Ovary (tissue), 9 donors: ENCODE results near the gene RAD50. TPM values are rescaled to one million over a fixed set of nuclear protein-coding genes. Genes with fewer than 3 reads are reported as not detected.

Experiments
- DNase-seq, 5 donors: peaks; one replicate each; pipeline ENCODE4 v3.0.0-alpha.2; 2019 to 2020
- H3K27ac ChIP-seq, 2 donors: fragments of 200-600 bp; one replicate each; pipeline versions ENCODE4 v1.5.1 to v1.8.0; 2019 to 2022
- H3K27me3 ChIP-seq: fragments of 200-600 bp; one replicate; pipeline ENCODE4 v1.8.0; 2022
- H3K36me3 ChIP-seq: fragments of 200-600 bp; sonication (generic); one replicate; pipeline ENCODE4 v1.5.1; 2019
- H3K4me1 ChIP-seq: one replicate; pipeline ENCODE4 v1.8.1; 2013; ENCODE audit warnings: mild to moderate bottlenecking, moderate library complexity; ENCODE audit not compliant: insufficient read depth
- H3K4me3 ChIP-seq: fragments of 200-600 bp; sonication (generic); one replicate; pipeline ENCODE4 v1.5.1; 2017
- H3K9me3 ChIP-seq, 2 donors: fragments of 200-600 bp in 1 of 2; sonication (generic) in 1 of 2; one replicate each; pipeline versions ENCODE4 v1.5.1 to v1.8.1; 2013 to 2019; ENCODE audit warnings: mild to moderate bottlenecking in 1 of 2, moderate library complexity in 1 of 2
- CTCF ChIP-seq, 3 donors: fragments of 450-650 bp in 2 of 3; fragments of 200-600 bp in 1 of 3; IDR thresholded peaks; one replicate each; pipeline versions ENCODE4 v1.5.1 to v1.8.0; 2016 to 2022; ENCODE audit warnings: antibody characterized with exemption in 3 of 3, mild to moderate bottlenecking in 1 of 3
- EP300 ChIP-seq: sonication (generic); formaldehyde crosslinking; IDR thresholded peaks from one replicate; pipeline ENCODE4 v1.6.1; 2017; ENCODE audit warnings: antibody characterized with exemption
- POLR2A ChIP-seq: fragments of 450-650 bp; IDR thresholded peaks from one replicate; pipeline ENCODE4 v1.6.1; 2017; ENCODE audit warnings: antibody characterized with exemption, mild to moderate bottlenecking, moderate library complexity
- WGBS, 3 donors: extraction: QIAGEN DNeasy Blood & Tissue Kit in 1 of 3; methylation state at CpG; one replicate each; pipeline versions ENCODE4 v1.1.5 to v1.1.7; 2013 to 2017; 5-methylcytosine and 5-hydroxymethylcytosine counted together
- intact Hi-C, 4 donors: fragments of 100-400 bp; cut with DNase I; formaldehyde crosslinking; loops; one replicate each; pipeline versions ENCODE4 v1.11.0 to v1.15.1; 2022 to 2023
- polyA plus RNA-seq, 2 donors: library from polyadenylated mRNA; stranded (reverse); fragments of 200-250 nt in 1 of 2; fragments of 350-450 nt in 1 of 2; fragmentation: Illumina TruSeq in 1 of 2; extraction: RNeasy Lipid Tissue Mini Kit (QIAGEN cat#74804) in 1 of 2; gene quantifications; one replicate each; pipeline ENCODE4 v1.2.3, GENCODE V29; 2013 to 2014
- total RNA-seq, 7 donors: library from RNA; depleted of rRNA in 2 of 7; stranded (reverse); fragments of >200 nt in 2 of 7; fragmentation: NEBNext Ultra II Directional in 3 of 7; extraction: Animal tissue kit (Norgen Biotek cat#: 25700) in 3 of 7; gene quantifications; one replicate each; pipeline versions ENCODE4 v1.1.0 to v1.2.4, GENCODE V29; 2016 to 2023
- donor health status: DM: no; HTN: no; CAD: no; lungs with moderate emphysema.
- donor health status: DM: no; HTN: no; CAD: no.
- donor health status: Bipolar disorder and iron deficiency.
- donor health status: DM: yes; HTN: yes; CAD: no.
- donor health status: DM: no; HTN: no; CAD: no.
- donor health status: DM: yes; HTN: yes; CAD: no.

The RAD50 gene
- total and polyA plus RNA-seq, 9 donors = 9.4 to 41.5 (median 28.1) TPM

DNA sequence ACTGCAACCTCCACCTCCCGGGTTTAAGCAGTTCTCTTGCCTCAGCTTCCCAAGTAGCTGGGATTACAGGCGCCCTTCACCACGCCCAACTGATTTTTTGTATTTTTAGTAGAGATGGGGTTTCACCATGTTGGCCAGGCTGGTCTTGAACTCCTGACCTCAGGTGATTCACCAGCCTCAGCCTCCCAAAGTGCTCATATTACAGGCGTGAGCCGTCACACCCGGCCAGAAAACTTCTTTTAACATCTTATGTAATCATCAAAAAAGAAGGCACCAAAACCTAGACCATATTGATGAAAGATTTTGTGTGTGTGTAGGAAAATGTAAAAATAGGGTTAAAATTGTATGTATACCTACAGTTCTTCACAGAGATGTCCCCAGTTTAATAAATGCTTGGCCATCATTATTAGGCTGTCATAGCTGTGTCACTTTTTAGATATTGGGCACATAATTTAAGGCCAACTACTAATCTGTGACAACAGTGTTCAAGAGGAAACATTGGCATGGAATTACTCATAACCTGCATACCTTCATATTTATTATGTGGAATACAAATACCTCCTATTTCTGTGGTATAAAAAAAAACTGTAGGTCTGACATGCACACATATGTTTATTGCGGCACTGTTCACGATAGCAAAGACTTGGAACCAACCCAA, 44.4 kb downstream of the RAD50 start:
- no peak overlapping the region for H3K4me3 ChIP-seq
- H3K36me3 ChIP-seq = no peaks in the 10 kb centered on the region
- H3K9me3 ChIP-seq = no peaks in the 10 kb centered on the region
- H3K27me3 ChIP-seq = no peaks in the 10 kb centered on the region
- intact Hi-C loops = no loop called here
- no peak for DNase-seq
- no peak for TF ChIP-seq POLR2A
- no peak for TF ChIP-seq EP300
- TF ChIP-seq CTCF (IDR thresholded peaks at IDR 0.05) = no peak
- no peak overlapping the region for H3K27ac ChIP-seq
- H3K4me1 ChIP-seq = no peaks in the 10 kb centered on the region
- 87 to 92% (median 91%) methylated on average over 8 of the region's 8 CpGs for WGBS, 3 donors

DNA sequence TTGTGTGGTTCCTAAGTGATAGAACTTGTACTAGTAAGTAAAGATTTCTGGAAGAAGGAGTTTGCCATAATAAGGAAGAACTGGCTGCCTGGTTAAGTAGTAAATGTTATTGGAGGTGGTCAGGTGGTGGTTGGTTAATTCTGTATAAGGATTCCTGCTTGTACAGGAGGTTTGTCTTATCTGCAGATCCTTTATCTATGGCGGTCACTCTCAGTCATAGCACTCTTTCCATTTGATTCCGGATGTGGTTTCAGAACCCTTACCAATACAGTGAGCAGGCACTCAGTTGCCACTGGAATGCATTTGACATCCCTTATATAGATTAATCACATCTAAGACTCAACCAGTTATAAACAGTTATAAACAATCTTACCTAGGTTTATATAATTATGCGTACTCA, 50.3 kb downstream of the RAD50 start:
- H3K4me1 ChIP-seq = no peaks in the 10 kb centered on the region
- intact Hi-C loops = no loop called here
- WGBS, 3 donors = 94 to 98% (median 97%) methylated on average over 3 of the region's 3 CpGs
- H3K27ac ChIP-seq = no peak overlapping the region
- TF ChIP-seq POLR2A = no peak
- TF ChIP-seq CTCF (IDR thresholded peaks at IDR 0.05) = no peak
- no peak for TF ChIP-seq EP300
- H3K4me3 ChIP-seq = no peak overlapping the region
- no peaks in the 10 kb centered on the region for H3K27me3 ChIP-seq
- no peaks in the 10 kb centered on the region for H3K9me3 ChIP-seq
- DNase-seq = no peak
- H3K36me3 ChIP-seq = no peaks in the 10 kb centered on the region

DNA sequence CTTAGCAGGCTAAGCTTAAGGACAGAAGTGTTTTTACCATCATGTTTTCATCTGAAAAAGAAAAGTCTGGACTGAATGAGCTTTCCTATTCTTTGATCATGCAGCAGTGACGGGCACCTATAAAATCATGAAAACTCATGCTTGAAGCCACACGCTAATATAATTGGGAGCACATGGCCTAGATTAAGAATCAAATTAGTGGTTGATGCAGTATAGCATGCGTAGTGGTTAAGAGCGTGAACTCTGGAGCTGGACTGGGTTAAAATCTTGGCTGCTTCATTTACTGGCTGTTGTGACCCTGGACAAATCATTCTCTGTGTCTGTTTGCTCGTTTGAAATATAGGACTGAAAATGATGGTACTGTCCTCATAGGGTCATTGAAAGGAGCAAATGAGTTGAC, 51.3 kb downstream of the RAD50 start:
- Histone ChIP-seq H3K4me1 (no peaks in the 10 kb centered on the region), H3K27ac (no peak overlapping the region), H3K27me3 (no peaks in the 10 kb centered on the region), H3K36me3 (no peaks in the 10 kb centered on the region), H3K4me3 (no peak overlapping the region), H3K9me3 (no peaks in the 10 kb centered on the region)
- 87 to 90% (median 89%) methylated on average over 5 of the region's 5 CpGs for WGBS, 3 donors
- TF ChIP-seq CTCF (IDR thresholded peaks at IDR 0.05) = no peak
- TF ChIP-seq POLR2A = no peak
- no peak for TF ChIP-seq EP300
- DNase-seq = no peak
- intact Hi-C loops = no loop called here

DNA sequence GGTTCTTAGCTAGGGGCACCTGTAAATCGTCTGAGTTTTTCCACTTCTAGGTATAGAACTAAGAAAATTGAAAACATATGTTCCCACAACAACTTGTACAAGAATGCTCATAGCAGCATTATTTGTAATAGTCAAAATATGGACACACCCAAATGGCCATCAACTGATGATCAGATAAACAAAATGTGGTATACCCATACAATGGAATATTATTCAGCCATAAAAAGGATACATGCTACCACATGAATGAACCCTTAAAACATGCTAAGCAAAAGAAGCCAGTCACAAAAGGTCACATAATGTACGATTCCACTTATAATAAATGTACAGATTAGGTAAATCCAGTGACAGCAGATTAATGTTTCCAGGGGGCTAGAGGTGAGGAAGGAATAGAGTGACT, 55.2 kb downstream of the RAD50 start:
- WGBS, 3 donors = 95 to 97% (median 96%) methylated on average over 2 of the region's 2 CpGs
- no peak for DNase-seq
- no peak overlapping the region for H3K4me3 ChIP-seq
- no peak overlapping the region for H3K27ac ChIP-seq
- no peaks in the 10 kb centered on the region for H3K9me3 ChIP-seq
- no peak for TF ChIP-seq POLR2A
- H3K27me3 ChIP-seq = no peaks in the 10 kb centered on the region
- intact Hi-C loops = no loop called here
- H3K4me1 ChIP-seq = no peaks in the 10 kb centered on the region
- no peaks in the 10 kb centered on the region for H3K36me3 ChIP-seq

DNA sequence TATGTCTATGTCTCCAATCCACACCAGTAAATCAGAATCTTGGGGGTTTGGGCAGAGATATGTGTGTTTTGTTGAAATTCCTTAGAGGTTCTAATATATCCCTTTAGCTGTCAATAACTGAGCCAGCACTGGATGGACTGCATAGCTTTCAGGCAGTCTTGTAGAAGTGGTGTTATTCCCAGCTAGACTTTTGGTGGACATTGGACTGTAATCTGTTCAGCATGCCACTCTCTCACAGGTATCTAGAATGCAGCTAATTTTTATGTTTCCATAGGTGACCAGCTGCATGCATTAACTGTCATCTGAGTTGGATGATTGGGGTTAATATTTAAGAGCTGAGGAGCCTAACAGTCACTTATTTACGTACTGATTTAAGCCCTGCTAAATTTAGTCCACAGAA, 56.1 kb downstream of the RAD50 start:
- 80 to 88% (median 80%) methylated on average over 1 of the region's 1 CpG for WGBS, 3 donors
- no peaks in the 10 kb centered on the region for H3K36me3 ChIP-seq

More for the DNA sequence above, 56.1 kb downstream of the RAD50 start:
- H3K9me3 ChIP-seq = no peaks in the 10 kb centered on the region
- H3K27me3 ChIP-seq = no peaks in the 10 kb centered on the region
- no peak for TF ChIP-seq CTCF (IDR thresholded peaks at IDR 0.05)
- TF ChIP-seq EP300 = no peak
- H3K4me3 ChIP-seq = no peak overlapping the region
- no peaks in the 10 kb centered on the region for H3K4me1 ChIP-seq
- intact Hi-C loops = no loop called here
- H3K27ac ChIP-seq = no peak overlapping the region
- DNase-seq = no peak
